Heart left ventricle (tissue), 16 donors: ENCODE measurements around the gene TMIGD3. TPM values are rescaled to one million over a fixed set of nuclear protein-coding genes. Genes with fewer than 3 reads are reported as not detected.

ENCODE experiments used
- ATAC-seq, 4 donors: fragments of 200-7000 bp; cut with Tn5 transposase; one replicate each; pipeline ENCODE4 v1.9.1; 2020 to 2022; ENCODE audit warnings: moderate library complexity in 4 of 4, mild to moderate bottlenecking in 3 of 4, moderate number of reproducible peaks in 1 of 4
- DNase-seq, 5 donors: peaks; one replicate each; pipeline ENCODE4 v3.0.0-alpha.2; 2020
- H3K27ac ChIP-seq, 12 donors: fragments of 200-600 bp; sonication (generic) in 4 of 12; one replicate each; pipeline versions ENCODE4 v1.5.0 to v1.8.0; 2016 to 2022; ENCODE audit warnings: mild to moderate bottlenecking in 2 of 12
- H3K27me3 ChIP-seq, 9 donors: fragments of 200-600 bp; sonication (generic) in 2 of 9; one replicate each; pipeline versions ENCODE4 v1.5.1 to v1.8.0; 2016 to 2022; ENCODE audit warnings: mild to moderate bottlenecking in 3 of 9
- H3K36me3 ChIP-seq, 9 donors: fragments of 200-600 bp; sonication (generic) in 2 of 9; one replicate each; pipeline versions ENCODE4 v1.5.0 to v1.8.0; 2018 to 2022; ENCODE audit warnings: mild to moderate bottlenecking in 2 of 9
- H3K4me1 ChIP-seq, 12 donors: fragments of 200-600 bp; sonication (generic) in 4 of 12; one replicate each; pipeline versions ENCODE4 v1.5.0 to v1.8.0; 2016 to 2022; ENCODE audit warnings: mild to moderate bottlenecking in 3 of 12
- H3K4me3 ChIP-seq, 12 donors: fragments of 200-600 bp; sonication (generic) in 4 of 12; one replicate each; pipeline versions ENCODE4 v1.5.0 to v1.8.0; 2017 to 2022; ENCODE audit warnings: mild to moderate bottlenecking in 9 of 12, moderate library complexity in 4 of 12
- H3K9me3 ChIP-seq, 12 donors: fragments of 200-600 bp; sonication (generic) in 4 of 12; one replicate each; pipeline versions ENCODE4 v1.5.0 to v1.8.0; 2016 to 2022; ENCODE audit warnings: mild to moderate bottlenecking in 1 of 12
- CTCF ChIP-seq, 12 donors: fragments of 200-600 bp; sonication (generic) in 4 of 12; IDR thresholded peaks; one replicate each; pipeline versions ENCODE4 v1.5.0 to v1.8.0; 2018 to 2022; ENCODE audit warnings: antibody characterized with exemption in 12 of 12, mild to moderate bottlenecking in 5 of 12
- POLR2A ChIP-seq, 2 donors: fragments of 450-650 bp; IDR thresholded peaks; one replicate each; pipeline ENCODE4 v1.6.1; 2017; ENCODE audit warnings: antibody characterized with exemption in 2 of 2, mild to moderate bottlenecking in 2 of 2, moderate library complexity in 2 of 2
- WGBS, 4 donors: extraction: QIAGEN DNeasy Blood & Tissue Kit in 2 of 4; methylation state at CpG; one replicate each; pipeline versions ENCODE4 v1.1.5 to v1.1.7; 2013 to 2018; 5-methylcytosine and 5-hydroxymethylcytosine counted together
- intact Hi-C, 10 donors: fragments of 100-400 bp; cut with DNase I; formaldehyde crosslinking; loops; one replicate each; pipeline versions ENCODE4 v1.11.1 to v1.14.2; 2022
- polyA plus RNA-seq, 2 donors: library from polyadenylated mRNA; stranded (reverse); fragments of 200-250 nt; gene quantifications; one replicate each; pipeline ENCODE4 v1.2.3, GENCODE V29; 2013
- total RNA-seq, 9 donors: library from RNA; depleted of rRNA in 2 of 9; stranded (reverse); fragments of >200 nt in 2 of 9; fragmentation: NEBNext Ultra II Directional in 3 of 9; extraction: Animal tissue kit (Norgen Biotek cat#: 25700) in 3 of 9; gene quantifications; one replicate each; pipeline versions ENCODE4 v1.1.0 to v1.2.4, GENCODE V29; 2016 to 2023
- donor health status: ischemic (EF 13 %, LVEDD 7.1; RV severe dilation, severe dysfunction).
- donor health status: healthy with polysubstance abuse.
- donor health status: DM: no; HTN: yes; CAD: no.
- donor health status: DM: no; HTN: no; CAD: no.
- donor health status: ischemic (EF 25% LVEDD 6.9; RV normal size, moderate dysfunction).
- donor health status: ischemic (EF 25% LVEDD 5.7; RV mildly dilated, moderate dysfunction).
- donor health status: healthy.
- donor health status: DM: yes; HTN: yes; CAD: no.
- donor health status: ischemic (EF 35%, LVEDD 5.7; RV mildly dilated, moderate dysfunction).
- donor health status: nonischemic (EF 11% LVEDD 7.7; RV severe dilation, severe dysfunction).
- donor health status: DM: yes; HTN: yes; CAD: no.
- donor health status: PGD.
- donor health status: ischemic (EF 29% LVEDD 5.4; RV normal size, mild dysfunction).
- donor health status: nonischemic (EF 23%, LVEDD 6.1; RV moderate dilation, normal function).

The TMIGD3 gene
- total and polyA plus RNA-seq, 11 donors = 0.46 to 26.4 (median 1.4) TPM; not detected in 2

- Histone ChIP-seq H3K27ac (peak overlapping the region; percentile 76 to 96 (median 90)), H3K27me3 (no peaks in the 10 kb centered on the region), H3K36me3 (peaks cover 2 to 63% (median 54%) of the 10 kb centered on the region in 9 donors), H3K4me1 (peaks cover 5 to 69% (median 49%) of the 10 kb centered on the region in 12 donors), H3K4me3 (peak overlapping the region; percentile 58 to 96 (median 85)), H3K9me3 (no peaks in the 10 kb centered on the region)
- intact Hi-C loops = loop anchor here in 2 of 10 donors (2.0 to 5.0 kb wide), 2 partner anchors 59 to 307 kb away; partner anchors contain the start of genes CEPT1 (in 1 of the 2) and DRAM2 (in 1 of the 2)
- 0 to 1% (median 1%) methylated on average over 8 of the region's 8 CpGs for WGBS, 4 donors
- DNase-seq (no peak), ATAC-seq (no peak)
- TF ChIP-seq CTCF (IDR thresholded peaks at IDR 0.05) (no peak), POLR2A (IDR thresholded peaks at IDR 0.05) (no peak)
These were observed 53.8 kb downstream of the TMIGD3 start for GRCh38 chr1:111449703-111450017.

GRCh38 chr1:111448918-111449702 is 54.3 kb downstream of the TMIGD3 start, which contains the start of the genes ATP5PB and WDR77:
ATP5PB (plus strand) TSS chr1:111449464; CDS start chr1:111449542, 78 bp downstream.
WDR77 (minus strand) TSS chr1:111449256; CDS start chr1:111449169, 87 bp downstream.
- no peaks in the 10 kb centered on the region for H3K27me3 ChIP-seq
- H3K4me1 ChIP-seq = peaks cover 5 to 65% (median 46%) of the 10 kb centered on the region in 12 donors
- TF ChIP-seq CTCF (IDR thresholded peaks at IDR 0.05) = peak in 1 of 12 donors; percentile 21
- no peak for TF ChIP-seq POLR2A (IDR thresholded peaks at IDR 0.05)
- H3K9me3 ChIP-seq = no peaks in the 10 kb centered on the region
- H3K27ac ChIP-seq = peak within 1 kb of the TSS; percentile 76 to 96 (median 90)
- peak; percentile 93 to 96 (median 94) for ATAC-seq
- H3K36me3 ChIP-seq = peaks cover 2 to 61% (median 54%) of the 10 kb centered on the region in 9 donors
- H3K4me3 ChIP-seq = peak within 1 kb of the TSS; percentile 58 to 96 (median 85)
- intact Hi-C loops = loop anchor here in 2 of 10 donors (2.0 to 5.0 kb wide), 2 partner anchors 60 to 307 kb away; partner anchors contain the start of genes CEPT1 (in 1 of the 2) and DRAM2 (in 1 of the 2)
- DNase-seq = peak; percentile 93 to 97 (median 96)
- WGBS, 4 donors = 0 to 2% (median 1%) methylated on average over 34 to 54 of the region's 54 CpGs

GRCh38 chr1:111448482-111448917 is 54.9 kb downstream of the TMIGD3 start:
- Histone ChIP-seq H3K27ac (peak overlapping the region; percentile 41 to 96 (median 90)), H3K36me3 (peaks cover 2 to 61% (median 54%) of the 10 kb centered on the region in 9 donors), H3K9me3 (no peaks in the 10 kb centered on the region), H3K4me3 (peak overlapping the region; percentile 58 to 96 (median 85)), H3K27me3 (no peaks in the 10 kb centered on the region), H3K4me1 (peaks cover 5 to 59% (median 44%) of the 10 kb centered on the region in 12 donors)
- TF ChIP-seq CTCF (IDR thresholded peaks at IDR 0.05) (no peak), POLR2A (IDR thresholded peaks at IDR 0.05) (no peak)
- ATAC-seq (peak; percentile 1 to 51 (median 10)), DNase-seq (no peak)
- WGBS, 4 donors = 1 to 3% (median 2%) methylated on average over 16 to 25 of the region's 25 CpGs
- intact Hi-C loops = loop anchor here in 2 of 10 donors (2.0 to 5.0 kb wide), 2 partner anchors 60 to 306 kb away; partner anchors contain the start of genes CEPT1 (in 1 of the 2) and DRAM2 (in 1 of the 2)
